HepG2 (cell line): ENCODE data around the gene TEX13D. TPM values are rescaled to one million over a fixed set of nuclear protein-coding genes. Genes with fewer than 3 reads are reported as not detected.

Experiments
- ATAC-seq: fragments of 200-7000 bp; cut with Tn5 transposase; 3 replicates; pipeline ENCODE4 v1.9.1; 2020; ENCODE audit warnings: mild to moderate bottlenecking, moderate library complexity
- BruUV-seq: library from RNA; stranded (reverse); fragments of 400-500 nt; replicated peaks from 2 replicates; lab custom pipeline; 2021; lab: Mats Ljungman, UMichigan
- CTCF ChIA-PET: fragments of 300-600 bp; formaldehyde crosslinking; extraction: SDS; loops from one replicate; lab custom pipeline; 2021; ENCODE audit warnings: low total read pairs, inconsistent platforms, low intra/inter-chr PET ratio; lab: Yijun Ruan, JAX
- POLR2A ChIA-PET: fragments of 350-600 bp; sonication (Branson Sonifier 250); formaldehyde crosslinking; loops from one replicate; lab custom pipeline; 2020; ENCODE audit warnings: antibody characterized with exemption, inconsistent platforms; lab: Yijun Ruan, JAX
- DNase-seq: peaks from one replicate; pipeline ENCODE4 v3.0.0-alpha.2; 2015; ENCODE audit warnings: low spot score
- FAIRE-seq: peaks from 3 replicates; lab custom pipeline; 2011; peaks lifted over from hg19 to GRCh38; lab: Jason Lieb, UNC
- H2AFZ ChIP-seq: one replicate; pipeline ENCODE4 v1.6.1; 2011; ENCODE audit warnings: low read length, inconsistent platforms
- H3K27ac ChIP-seq: fragments of 300-600 bp; 3 replicates; pipeline ENCODE4 v1.8.0; 2011; ENCODE audit warnings: mixed run types, mild to moderate bottlenecking, mixed read lengths, low read length, inconsistent platforms; ENCODE audit not compliant: insufficient read depth; ENCODE audit errors: extremely low read length
- H3K27me3 ChIP-seq, 2 experiments: fragments of 200-600 bp in 1 of 2; 2 replicates in 1 of 2; 3 replicates in 1 of 2; pipeline versions ENCODE4 v1.6.0 to v1.8.0; 2011; ENCODE audit warnings: low read length in 2 of 2, mild to moderate bottlenecking in 2 of 2, moderate library complexity in 2 of 2, inconsistent platforms in 1 of 2; ENCODE audit not compliant: insufficient read depth in 2 of 2, control insufficient read depth in 1 of 2
- H3K36me3 ChIP-seq, 2 experiments: fragments of 200-600 bp in 1 of 2; replicated peaks in 1 of 2; 2 replicates in 1 of 2; 3 replicates in 1 of 2; pipeline versions ENCODE4 v1.5.1 to v1.8.0; 2011; ENCODE audit warnings: low read length in 2 of 2, inconsistent platforms in 1 of 2; ENCODE audit not compliant: insufficient read depth in 2 of 2, control insufficient read depth in 1 of 2
- H3K4me1 ChIP-seq: 2 replicates; pipeline ENCODE4 v1.5.1; 2012; ENCODE audit warnings: low read length, inconsistent platforms; ENCODE audit not compliant: insufficient read depth
- H3K4me2 ChIP-seq: 2 replicates; pipeline ENCODE4 v1.6.0; 2011; ENCODE audit warnings: low read depth, low read length, inconsistent platforms
- H3K4me3 ChIP-seq, 3 experiments: fragments of 200-600 bp in 1 of 3; sonication (generic), shearing (Covaris generic) in 1 of 3; replicated peaks in 1 of 3; 2 replicates each; pipeline ENCODE4 v1.5.1; 2011 to 2016; ENCODE audit warnings: low read length in 3 of 3, inconsistent platforms in 2 of 3, low read depth in 2 of 3, mild to moderate bottlenecking in 2 of 3, control low read depth in 1 of 3, mixed read lengths in 1 of 3; ENCODE audit not compliant: insufficient read depth in 1 of 3
- H3K79me2 ChIP-seq: one replicate; pipeline ENCODE4 v1.6.1; 2011; ENCODE audit warnings: low read length, inconsistent platforms; ENCODE audit not compliant: insufficient read depth
- H3K9ac ChIP-seq: 2 replicates; pipeline ENCODE4 v1.6.0; 2011; ENCODE audit warnings: mild to moderate bottlenecking, low read depth, low read length, inconsistent platforms; ENCODE audit not compliant: insufficient read depth
- H3K9me3 ChIP-seq: 2 replicates; pipeline ENCODE4 v1.5.1; 2012; ENCODE audit warnings: mild to moderate bottlenecking, low read length
- H4K20me1 ChIP-seq: 2 replicates; pipeline ENCODE4 v1.6.0; 2011; ENCODE audit warnings: inconsistent platforms, mild to moderate bottlenecking, low read length, moderate library complexity; ENCODE audit not compliant: insufficient read depth
- CBX2 ChIP-seq, 2 experiments: fragments of 200-600 bp in 1 of 2; sonication (generic); formaldehyde crosslinking in 1 of 2; IDR thresholded peaks; 2 replicates each; pipeline versions ENCODE4 v1.7.0 to v1.8.1; 2018 to 2022; ENCODE audit warnings: low read depth in 2 of 2, low read length in 1 of 2, mild to moderate bottlenecking in 1 of 2, missing genetic modification reagents in 1 of 2
- MLLT10 ChIP-seq: sonication (generic); formaldehyde crosslinking; IDR thresholded peaks from 2 replicates; pipeline ENCODE4 v1.4.0; 2020; ENCODE audit warnings: missing genetic modification reagents
- TFAP4 ChIP-seq: sonication (generic); IDR thresholded peaks from 2 replicates; pipeline ENCODE4 v1.6.1; 2016; ENCODE audit warnings: low read depth, borderline replicate concordance
- TOPORS ChIP-seq: sonication (generic); formaldehyde crosslinking; IDR thresholded peaks from 2 replicates; pipeline ENCODE4 v1.8.0; 2023; ENCODE audit warnings: mild to moderate bottlenecking, missing genetic modification reagents
- ZFP36L2 ChIP-seq: sonication (generic); formaldehyde crosslinking; IDR thresholded peaks from 2 replicates; pipeline ENCODE4 v1.4.0; 2020; ENCODE audit warnings: missing genetic modification reagents
- ZKSCAN8 ChIP-seq: IDR thresholded peaks from 2 replicates; pipeline ENCODE4 v1.6.1; 2016; ENCODE audit warnings: borderline replicate concordance, missing genetic modification reagents, missing compliant biosample characterization
- ZNF772 ChIP-seq: sonication (generic); formaldehyde crosslinking; IDR thresholded peaks from 2 replicates; pipeline ENCODE4 v1.5.0; 2020; ENCODE audit warnings: mild to moderate bottlenecking, missing genetic modification reagents
- ZUFSP ChIP-seq: sonication (generic); formaldehyde crosslinking; IDR thresholded peaks from 2 replicates; pipeline ENCODE4 v1.9.0; 2021; ENCODE audit warnings: missing genetic modification reagents, mild to moderate bottlenecking, borderline replicate concordance
- WGBS: methylation state at CpG from one replicate; pipeline ENCODE4 v1.1.6; 2017; ENCODE audit warnings: low lambda C conversion rate; 5-methylcytosine and 5-hydroxymethylcytosine counted together
- in situ Hi-C: cut with HindIII; loops from 2 replicates; pipeline ENCODE4 v1.10.0; 2017; ENCODE audit warnings: low pct_unique_long_range_greater_than_20kb; ENCODE audit not compliant: extremely low pct_ligation_motif_present
- intact Hi-C: fragments of 100-400 bp; cut with micrococcal nuclease; formaldehyde crosslinking; loops from one replicate; pipeline ENCODE4 v1.10.0; 2022; ENCODE audit not compliant: unreplicated experiment
- polyA plus RNA-seq, 8 experiments: library from polyadenylated mRNA; depleted of rRNA in 3 of 8; stranded (reverse) in 7 of 8; unstranded in 1 of 8; fragments of >200 nt; fragmentation: Illumina TruSeq in 4 of 8; extraction: Trizol in 4 of 8; gene quantifications; 2 replicates each; pipeline versions ENCODE4 v1.2.1 to v1.2.3, GENCODE V29; 2011 to 2016; ENCODE audit warnings: low read depth in 4 of 8, missing spikeins in 1 of 8, mixed read lengths in 1 of 8; ENCODE audit not compliant: insufficient read depth in 1 of 8
- total RNA-seq, 5 experiments: library from RNA; depleted of rRNA; stranded (reverse); fragments of >200 nt; fragmentation: Illumina TruSeq; extraction: Trizol; gene quantifications; 2 replicates each; pipeline ENCODE4 v1.2.3, GENCODE V29; 2016; ENCODE audit warnings: low read depth in 1 of 5

TEX13D gene
- total and polyA plus RNA-seq, 2 of the 13 experiments (the other 11 are each of a cell fraction or from before 2014, with no cell fraction given) = not detected

GRCh38 chrX:124289443-124289842, 43.0 kb upstream of the TEX13D start:
- POLR2A ChIA-PET = no interaction called here
- no peak overlapping the region for H3K4me3 ChIP-seq
- H3K4me1 ChIP-seq = no peaks in the 10 kb centered on the region
- DNase-seq (no peak), FAIRE-seq (no peak), ATAC-seq (no peak)
- 41% methylated on average over 4 of the region's 4 CpGs for WGBS
- no peak overlapping the region for H3K27ac ChIP-seq
- no TSS peak for BruUV-seq
- no peaks in the 10 kb centered on the region for H3K36me3 ChIP-seq
- H3K27me3 ChIP-seq = no peaks in the 10 kb centered on the region
- no peak for TF ChIP-seq MLLT10 (CRISPR knock-in tag)
- no peak for TF ChIP-seq CBX2 (IDR thresholded peaks at IDR 0.05; ENCODE audit: low read depth, low read length)
- no peak for TF ChIP-seq CBX2 (CRISPR knock-in tag; IDR thresholded peaks at IDR 0.05; ENCODE audit: low read depth)
- TF ChIP-seq TFAP4 = no peak
- TF ChIP-seq ZUFSP (CRISPR knock-in tag) = no peak
- no peak for TF ChIP-seq ZNF772 (CRISPR knock-in tag)
- no peak for TF ChIP-seq ZFP36L2 (CRISPR knock-in tag)
- TF ChIP-seq ZKSCAN8 (CRISPR knock-in tag) = no peak
- TF ChIP-seq TOPORS (CRISPR knock-in tag) = no peak
- in situ Hi-C loops (no loop called here), intact Hi-C loops (no loop called here)
- CTCF ChIA-PET = no interaction called here
- H3K79me2 ChIP-seq = no peaks in the 10 kb centered on the region
- H4K20me1 ChIP-seq = no peaks in the 10 kb centered on the region
- no peak overlapping the region for H3K4me2 ChIP-seq
- no peaks in the 10 kb centered on the region for H3K9me3 ChIP-seq
- H2AFZ ChIP-seq = no peak overlapping the region
- H3K9ac ChIP-seq = no peak overlapping the region
